Measurements from ENCODE around the gene IL10RB. TPM values are rescaled to one million over a fixed set of nuclear protein-coding genes. Genes with fewer than 3 reads are reported as not detected.

The IL10RB gene
- 51.9 and 56.3 TPM in 2 replicates for total RNA-seq

DNA sequence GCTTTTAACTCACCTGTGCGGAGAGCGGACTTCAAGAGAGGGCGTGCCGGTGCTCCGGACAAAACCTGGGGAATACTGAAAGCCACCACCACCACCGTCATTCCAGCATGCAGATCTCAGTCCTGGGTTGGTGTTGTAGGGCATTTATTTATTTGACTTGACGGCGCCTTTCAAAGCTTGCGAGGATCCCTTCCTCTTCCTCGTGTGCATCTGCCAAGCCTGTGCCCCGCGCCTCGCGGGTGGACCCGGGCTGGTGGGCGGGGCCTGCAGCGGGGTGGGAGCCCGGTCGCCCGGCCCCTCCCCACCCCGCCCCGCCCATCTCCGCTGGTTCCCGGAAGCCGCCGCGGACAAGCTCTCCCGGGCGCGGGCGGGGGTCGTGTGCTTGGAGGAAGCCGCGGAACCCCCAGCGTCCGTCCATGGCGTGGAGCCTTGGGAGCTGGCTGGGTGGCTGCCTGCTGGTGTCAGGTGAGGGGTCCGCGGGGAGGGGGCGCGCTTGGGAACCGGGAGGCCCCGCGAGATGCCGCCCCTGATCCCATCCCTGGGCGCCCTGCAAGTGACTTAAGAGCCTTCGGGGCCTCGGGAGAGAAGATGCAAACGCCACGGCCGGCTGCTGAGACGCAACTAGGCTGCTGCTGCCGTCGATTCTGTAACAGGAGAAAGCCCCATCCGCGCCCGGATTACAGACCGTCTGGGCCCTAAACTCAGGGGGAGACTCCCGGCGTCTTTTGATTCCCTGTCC lies at the start of gene IL10RB:
IL10RB (plus strand) TSS at position 318 of the 739 bp plus-strand sequence; CDS start at position 417, 99 bp downstream.

DNA sequence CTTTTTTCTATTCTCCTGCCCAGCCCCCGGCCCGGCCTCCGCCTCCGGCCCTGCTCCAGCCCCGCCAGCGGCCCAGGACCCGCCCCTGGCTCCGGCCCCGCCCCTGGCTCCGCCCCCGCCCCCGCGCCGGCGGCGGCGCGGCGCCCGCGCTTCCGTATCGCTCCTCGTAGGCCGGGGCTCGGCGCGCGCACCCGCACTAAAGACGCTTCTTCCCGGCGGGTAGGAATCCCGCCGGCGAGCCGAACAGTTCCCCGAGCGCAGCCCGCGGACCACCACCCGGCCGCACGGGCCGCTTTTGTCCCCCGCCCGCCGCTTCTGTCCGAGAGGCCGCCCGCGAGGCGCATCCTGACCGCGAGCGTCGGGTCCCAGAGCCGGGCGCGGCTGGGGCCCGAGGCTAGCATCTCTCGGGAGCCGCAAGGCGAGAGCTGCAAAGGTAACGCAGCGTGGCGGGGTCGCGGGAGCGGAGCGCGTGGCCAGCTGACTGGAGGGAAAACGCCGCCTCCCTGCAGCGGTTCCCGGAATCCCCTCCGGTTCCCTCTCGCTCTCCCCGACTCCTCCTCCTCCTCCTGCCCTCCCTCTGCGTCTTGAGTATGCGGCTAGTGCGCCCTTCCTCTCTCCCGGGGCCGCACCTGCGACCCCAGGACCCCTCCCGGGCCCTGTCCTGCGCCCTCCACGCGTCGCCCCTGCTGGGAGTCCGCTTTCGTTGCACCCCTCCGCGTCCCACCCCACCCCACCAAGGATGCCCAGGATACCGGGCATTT lies 36.2 kb upstream of the IL10RB start, which contains the start of gene IFNAR2:
IFNAR2 (plus strand) TSS at position 155 of the 761 bp plus-strand sequence. CDS start 11,985 bp downstream, outside the sequence.

DNA sequence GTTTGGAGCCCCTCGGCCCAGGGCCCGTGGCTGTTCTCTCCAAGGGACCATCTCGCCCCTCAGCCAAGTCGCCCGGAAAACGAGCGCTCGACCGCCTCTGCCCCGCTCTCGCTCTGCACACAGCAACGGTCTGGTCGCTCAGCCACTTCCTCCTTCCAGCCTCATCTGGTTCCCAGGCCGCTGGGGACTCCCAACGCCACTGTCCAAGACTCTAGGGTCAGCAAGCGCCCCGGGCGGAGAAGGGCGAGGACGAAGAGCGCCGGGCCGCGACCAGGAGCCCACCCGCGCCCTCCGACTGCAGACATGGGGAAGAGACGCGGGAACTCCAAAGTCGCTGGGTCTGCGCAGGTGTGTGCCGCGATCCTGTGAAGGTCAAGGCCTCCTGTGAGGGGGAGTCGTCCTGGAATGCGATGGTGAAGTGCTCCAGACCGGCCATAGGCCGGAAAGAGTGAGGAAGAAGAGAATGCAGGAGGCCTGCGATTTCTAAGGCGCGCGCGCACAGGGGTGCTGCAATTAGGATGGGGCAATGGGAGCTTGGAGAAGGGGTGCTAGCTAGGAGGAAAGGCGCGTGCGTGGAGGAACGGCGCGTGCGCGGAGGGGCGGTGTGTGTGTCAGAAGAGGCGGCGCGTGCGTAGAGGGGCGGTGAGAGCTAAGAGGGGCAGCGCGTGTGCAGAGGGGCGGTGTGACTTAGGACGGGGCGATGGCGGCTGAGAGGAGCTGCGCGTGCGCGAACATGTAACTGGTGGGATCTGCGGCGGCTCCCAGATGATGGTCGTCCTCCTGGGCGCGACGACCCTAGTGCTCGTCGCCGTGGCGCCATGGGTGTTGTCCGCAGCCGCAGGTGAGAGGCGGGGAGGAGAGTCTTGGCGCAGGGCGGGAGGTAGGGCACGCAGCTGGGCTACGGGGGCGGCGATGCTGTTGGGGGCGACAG lies 58.4 kb downstream of the IL10RB start, which contains the start of gene IFNAR1:
IFNAR1 (plus strand) TSS at position 680 of the 931 bp plus-strand sequence; CDS start at position 766, 86 bp downstream.

Other genes starting within 250 kb of the IL10RB start
- gene OLIG2, start 240.4 kb upstream of the IL10RB start, total RNA-seq = not detected in 2 replicates
- not detected in 2 replicates for gene OLIG1, start 196.2 kb upstream of the IL10RB start, total RNA-seq
- 8.2 and 9.4 TPM in 2 replicates for gene IFNAR2, start 36.4 kb upstream of the IL10RB start, total RNA-seq
- gene IFNAR1, start 58.6 kb downstream of the IL10RB start, total RNA-seq = 19.6 and 21.7 TPM in 2 replicates
- gene IFNGR2, start 137.0 kb downstream of the IL10RB start, total RNA-seq = 44.1 and 47.6 TPM in 2 replicates
- 26.5 and 27.4 TPM in 2 replicates for gene TMEM50B, start 213.6 kb downstream of the IL10RB start, total RNA-seq
- 1.6 and 1.8 TPM in 2 replicates for gene DNAJC28, start 225.3 kb downstream of the IL10RB start, total RNA-seq